ENCODE measurements around the gene TEF.

Gene TEF, protein sequence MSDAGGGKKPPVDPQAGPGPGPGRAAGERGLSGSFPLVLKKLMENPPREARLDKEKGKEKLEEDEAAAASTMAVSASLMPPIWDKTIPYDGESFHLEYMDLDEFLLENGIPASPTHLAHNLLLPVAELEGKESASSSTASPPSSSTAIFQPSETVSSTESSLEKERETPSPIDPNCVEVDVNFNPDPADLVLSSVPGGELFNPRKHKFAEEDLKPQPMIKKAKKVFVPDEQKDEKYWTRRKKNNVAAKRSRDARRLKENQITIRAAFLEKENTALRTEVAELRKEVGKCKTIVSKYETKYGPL

DNA sequence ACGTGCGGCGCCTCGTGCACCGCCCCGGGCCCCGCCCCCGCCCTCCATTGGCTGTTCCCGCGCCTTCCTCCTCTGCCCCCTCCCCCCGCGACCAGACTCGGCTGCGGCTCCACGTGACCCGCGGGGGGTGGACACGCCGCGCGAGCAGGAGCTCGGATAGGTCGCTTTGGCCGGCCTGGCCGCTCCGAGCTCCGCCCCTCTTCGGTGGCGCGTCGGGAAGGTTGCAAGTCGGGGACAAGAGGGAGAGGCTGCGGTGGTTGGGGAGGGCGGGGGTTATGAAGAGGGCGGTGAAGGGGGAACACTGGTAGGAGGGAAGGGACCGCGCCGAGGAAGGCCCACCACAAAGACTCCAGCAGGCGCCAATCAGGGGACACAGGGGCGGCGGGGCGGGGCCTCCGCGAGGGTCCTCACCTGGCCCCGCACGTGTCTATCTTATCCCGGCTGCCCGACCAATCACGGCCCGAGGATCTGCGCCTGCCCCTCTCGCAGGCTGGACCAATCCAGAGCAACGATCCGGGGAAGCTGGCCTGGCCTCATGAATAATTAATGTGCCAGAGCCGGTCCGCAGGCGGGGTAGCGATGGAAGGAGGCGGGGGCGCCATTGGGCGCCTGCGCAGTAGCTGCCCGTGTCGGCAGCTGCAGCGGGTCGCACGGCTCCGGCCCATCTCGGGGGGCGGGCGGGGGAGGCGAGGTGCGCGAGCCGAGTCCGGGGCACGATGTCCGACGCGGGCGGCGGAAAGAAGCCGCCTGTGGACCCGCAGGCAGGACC lies at the start of gene TEF:
TEF (plus strand) TSS at position 614 of the 769 bp plus-strand sequence; CDS start at position 717, 103 bp downstream.
- H3K4me3 ChIP-seq (ENCODE audit: low read length), result peak within 1 kb of the TSS; percentile 75
- TF ChIP-seq, protein P1, sequence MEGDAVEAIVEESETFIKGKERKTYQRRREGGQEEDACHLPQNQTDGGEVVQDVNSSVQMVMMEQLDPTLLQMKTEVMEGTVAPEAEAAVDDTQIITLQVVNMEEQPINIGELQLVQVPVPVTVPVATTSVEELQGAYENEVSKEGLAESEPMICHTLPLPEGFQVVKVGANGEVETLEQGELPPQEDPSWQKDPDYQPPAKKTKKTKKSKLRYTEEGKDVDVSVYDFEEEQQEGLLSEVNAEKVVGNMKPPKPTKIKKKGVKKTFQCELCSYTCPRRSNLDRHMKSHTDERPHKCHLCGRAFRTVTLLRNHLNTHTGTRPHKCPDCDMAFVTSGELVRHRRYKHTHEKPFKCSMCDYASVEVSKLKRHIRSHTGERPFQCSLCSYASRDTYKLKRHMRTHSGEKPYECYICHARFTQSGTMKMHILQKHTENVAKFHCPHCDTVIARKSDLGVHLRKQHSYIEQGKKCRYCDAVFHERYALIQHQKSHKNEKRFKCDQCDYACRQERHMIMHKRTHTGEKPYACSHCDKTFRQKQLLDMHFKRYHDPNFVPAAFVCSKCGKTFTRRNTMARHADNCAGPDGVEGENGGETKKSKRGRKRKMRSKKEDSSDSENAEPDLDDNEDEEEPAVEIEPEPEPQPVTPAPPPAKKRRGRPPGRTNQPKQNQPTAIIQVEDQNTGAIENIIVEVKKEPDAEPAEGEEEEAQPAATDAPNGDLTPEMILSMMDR (IDR thresholded peaks at IDR 0.05; ENCODE audit: insufficient read depth, low read depth, low read length, missing control alignments), result no peak
- peak; percentile 99 for DNase-seq (ENCODE audit: low read depth)

DNA sequence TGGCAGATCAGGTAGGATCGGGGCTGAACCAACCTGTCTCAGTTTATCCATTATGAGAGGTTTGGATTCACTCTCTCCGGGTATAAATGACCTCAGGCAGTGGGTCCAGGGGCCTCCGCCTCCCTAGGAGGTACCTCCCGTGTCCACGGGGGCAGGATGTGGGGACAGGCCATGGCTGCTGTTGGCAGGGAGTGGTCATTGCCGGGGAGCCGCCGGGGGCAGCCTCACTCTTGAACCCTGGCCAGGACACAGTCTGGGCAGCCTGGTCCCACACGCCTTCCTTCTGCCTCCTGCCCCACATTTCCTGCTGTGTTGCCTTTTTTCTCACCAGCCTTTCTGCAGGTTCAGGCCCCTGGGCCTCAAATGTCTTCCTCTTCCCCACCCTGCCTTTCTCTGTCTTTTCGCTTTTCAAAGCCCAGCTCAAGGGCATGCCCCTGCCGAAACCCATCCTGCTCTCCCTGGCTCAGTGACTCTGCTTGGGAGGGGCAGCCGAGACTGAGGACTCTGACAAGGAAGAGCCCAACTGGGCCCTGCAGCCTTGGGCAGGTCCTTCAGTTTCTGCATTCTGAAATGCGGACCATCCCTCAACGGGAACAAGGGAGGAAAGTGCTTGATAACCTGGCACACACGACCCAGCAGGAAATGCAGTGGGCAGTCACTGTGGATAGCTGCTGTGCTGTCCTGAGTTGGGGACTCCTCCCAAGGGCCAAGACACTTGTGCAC lies 49.4 kb upstream of the TEF start:
- DNase-seq (ENCODE audit: low read depth), result no peak
- no peak overlapping the region for H3K4me3 ChIP-seq (ENCODE audit: low read length)
- TF ChIP-seq, protein P1 (IDR thresholded peaks at IDR 0.05; ENCODE audit: insufficient read depth, low read depth, low read length, missing control alignments), result no peak

DNA sequence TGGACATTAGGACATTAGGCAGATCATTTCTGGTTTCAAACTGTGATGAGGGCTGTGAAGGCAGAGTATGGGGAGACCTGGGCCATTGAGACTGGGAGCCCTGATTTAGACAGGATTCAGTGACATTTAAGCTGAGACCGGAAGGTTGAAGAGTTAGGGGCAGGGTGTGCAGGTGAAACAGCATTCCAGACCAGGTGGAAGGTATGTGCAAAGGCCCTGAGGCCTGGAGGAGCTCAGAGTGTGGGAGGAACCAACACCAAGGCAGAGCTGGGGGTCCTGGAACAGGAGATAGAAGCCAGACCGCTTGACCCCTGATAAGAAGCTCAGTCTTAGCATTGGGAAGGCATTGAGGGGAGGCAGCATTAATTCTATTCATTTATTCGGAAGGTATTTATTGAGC lies 47.9 kb upstream of the TEF start:
- no peak for DNase-seq (ENCODE audit: low read depth)
- no peak overlapping the region for H3K4me3 ChIP-seq (ENCODE audit: low read length)
- TF ChIP-seq, protein P1 (IDR thresholded peaks at IDR 0.05; ENCODE audit: insufficient read depth, low read depth, low read length, missing control alignments), result no peak

DNA sequence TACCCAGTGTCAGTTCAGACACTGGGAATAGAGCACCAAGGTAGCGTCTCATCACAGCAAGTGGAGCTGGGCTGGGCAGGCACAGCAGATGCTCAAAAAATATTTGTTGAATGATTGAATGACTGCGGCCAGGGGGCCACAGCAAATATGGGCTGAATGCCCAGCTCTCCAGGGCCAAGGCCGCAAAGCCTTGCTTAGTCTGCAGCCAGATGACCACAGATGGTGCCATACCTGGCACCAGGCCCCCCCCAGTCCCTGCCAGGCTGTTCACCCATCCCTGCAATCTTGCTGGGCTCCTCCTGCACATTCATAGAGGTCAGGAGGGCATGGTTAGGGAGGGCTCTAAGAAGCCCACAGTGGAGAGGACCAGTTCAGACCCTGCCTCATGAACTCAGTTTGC lies 47.5 kb upstream of the TEF start:
- H3K4me3 ChIP-seq (ENCODE audit: low read length), result no peak overlapping the region
- TF ChIP-seq, protein P1 (IDR thresholded peaks at IDR 0.05; ENCODE audit: insufficient read depth, low read depth, low read length, missing control alignments), result no peak
- DNase-seq (ENCODE audit: low read depth), result no peak

DNA sequence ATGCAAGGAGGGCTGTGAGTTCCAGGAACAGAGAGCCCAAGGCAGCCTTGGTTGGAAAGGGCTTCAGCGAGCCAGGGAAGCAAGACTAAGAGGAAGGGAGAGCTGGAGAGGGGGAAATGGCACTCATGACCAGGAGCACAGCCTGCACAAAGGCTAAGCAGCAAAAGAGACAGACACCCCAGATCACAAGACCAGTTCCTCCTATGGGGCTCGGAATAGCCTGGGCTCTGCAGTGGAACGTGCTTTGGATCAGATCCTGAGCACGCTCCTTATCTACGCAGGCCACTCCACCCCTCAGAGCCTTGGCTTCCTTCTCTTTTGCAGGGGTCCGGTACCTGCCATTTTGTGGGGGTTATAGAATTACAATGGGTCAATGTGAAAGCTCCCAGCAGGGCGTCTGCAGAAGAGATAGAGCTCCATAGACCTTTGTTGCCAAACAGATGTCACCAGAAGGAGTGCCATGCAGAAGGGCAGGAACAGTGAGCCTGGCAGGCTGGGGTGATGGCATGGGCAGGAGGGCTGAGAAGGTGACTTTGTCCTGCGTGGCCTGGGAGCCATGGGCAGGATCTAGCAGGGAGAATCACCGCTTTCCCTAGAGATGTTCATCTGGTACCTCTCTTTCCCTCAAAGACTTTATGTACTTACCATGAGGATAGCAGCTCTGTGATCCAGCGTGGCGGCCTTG lies 46.6 kb upstream of the TEF start:
- H3K4me3 ChIP-seq (ENCODE audit: low read length), result no peak overlapping the region
- TF ChIP-seq, protein P1 (IDR thresholded peaks at IDR 0.05; ENCODE audit: insufficient read depth, low read depth, low read length, missing control alignments), result no peak
- no peak for DNase-seq (ENCODE audit: low read depth)

DNA sequence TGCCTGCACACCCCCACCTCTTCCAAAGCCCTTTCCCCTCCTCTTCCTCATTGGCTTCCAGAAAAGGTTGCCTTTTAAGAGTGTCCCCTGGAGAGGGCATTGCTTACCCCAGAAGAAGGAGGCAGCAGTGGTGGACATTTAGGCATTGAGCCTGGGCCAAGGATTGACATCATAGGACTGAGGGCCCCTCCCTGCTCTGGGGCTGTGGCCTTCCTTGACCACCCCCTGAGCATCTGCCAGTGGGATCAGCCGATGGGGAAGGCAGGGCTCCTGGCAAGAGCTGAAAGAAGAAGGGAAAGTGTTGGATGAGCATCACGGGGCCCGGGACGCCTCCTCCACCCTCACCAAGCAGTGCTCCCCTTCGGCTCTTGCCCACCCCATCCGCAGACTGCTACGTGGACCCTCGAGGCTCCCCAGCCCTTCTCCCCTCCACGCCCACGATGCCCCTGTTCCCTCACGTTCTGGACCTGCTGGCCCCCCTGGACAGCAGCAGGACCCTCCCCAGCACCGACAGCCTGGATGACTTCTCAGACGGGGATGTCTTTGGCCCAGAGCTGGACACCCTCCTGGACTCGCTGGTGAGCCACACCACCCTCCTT lies 43.0 kb upstream of the TEF start:
- no peak overlapping the region for H3K4me3 ChIP-seq (ENCODE audit: low read length)
- DNase-seq (ENCODE audit: low read depth), result no peak
- TF ChIP-seq, protein P1 (IDR thresholded peaks at IDR 0.05; ENCODE audit: insufficient read depth, low read depth, low read length, missing control alignments), result no peak
